AG09319 (cell line): ENCODE data around the gene TMEM247.
"Not testable (repeated sequence)": the region's sequence is repeated elsewhere in the genome, so short reads cannot be mapped to it uniquely, and the experiment has no call there.

ENCODE experiments used
- DNase-seq: peaks from one replicate; pipeline ENCODE4 v3.0.0-alpha.2; 2010; ENCODE audit warnings: low read depth; ENCODE audit errors: extremely low read depth
- CTCF ChIP-seq: IDR thresholded peaks from 2 replicates; pipeline ENCODE4 v1.5.1; 2011; ENCODE audit warnings: low read depth, mild to moderate bottlenecking, inconsistent platforms, low read length, moderate library complexity

Gene TMEM247

GRCh38 chr2:46469700-46470099 is 9.7 kb upstream of the TMEM247 start:
- DNase-seq, result no peak
- no peak for TF ChIP-seq CTCF

- no peak for DNase-seq
- no peak for TF ChIP-seq CTCF
These were observed 9.2 kb upstream of the TMEM247 start for GRCh38 chr2:46470114-46470628.

DNA sequence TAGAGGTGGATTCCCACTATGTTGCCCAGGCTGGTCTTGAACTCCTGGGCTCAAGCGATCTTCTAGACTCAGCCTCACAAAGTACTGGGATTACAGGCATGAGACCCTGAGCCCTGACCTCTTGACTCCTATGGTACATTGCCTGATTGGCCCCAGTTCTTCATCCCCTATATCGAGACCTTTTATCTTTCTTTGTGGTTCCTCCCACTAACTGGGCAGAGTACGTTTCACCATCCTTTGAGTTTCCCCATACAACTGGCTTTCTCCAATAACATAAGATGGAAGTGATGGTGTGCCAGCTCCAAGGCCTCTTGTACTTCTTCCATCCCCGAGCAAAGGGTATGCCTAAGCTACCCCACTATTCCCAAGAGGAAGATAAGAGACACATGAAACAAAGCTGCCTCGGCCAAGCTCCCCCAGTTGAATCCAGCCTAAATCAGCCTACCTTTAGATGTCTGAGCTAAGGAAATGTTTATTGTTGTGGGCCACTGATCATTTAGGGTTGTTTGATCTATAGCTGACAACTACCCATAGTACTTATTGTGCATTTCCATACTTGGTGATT is 8.3 kb upstream of the TMEM247 start:
- TF ChIP-seq CTCF, result no peak

DNA sequence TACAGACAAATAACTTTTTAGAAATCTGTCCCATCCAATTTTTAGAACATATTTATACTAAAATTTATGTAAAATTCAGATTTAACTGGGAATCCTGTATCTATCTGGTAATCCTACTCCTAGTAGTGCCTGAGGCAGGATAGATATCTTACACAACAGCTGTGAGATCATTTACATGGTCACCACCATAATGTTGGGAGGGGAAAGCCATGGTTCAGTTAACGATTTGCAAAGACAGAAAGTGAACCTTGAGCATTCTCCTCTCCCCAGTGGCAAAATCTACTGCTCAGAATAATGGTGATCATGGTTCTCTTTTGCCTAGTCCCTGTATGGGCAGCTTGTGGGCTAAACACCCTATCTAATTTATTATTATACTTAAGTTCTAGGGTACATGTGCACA is 7.7 kb upstream of the TMEM247 start:
- DNase-seq, result no peak
- TF ChIP-seq CTCF, result no peak

More for the DNA sequence above, 8.3 kb upstream of the TMEM247 start:
- DNase-seq, result no peak

DNA sequence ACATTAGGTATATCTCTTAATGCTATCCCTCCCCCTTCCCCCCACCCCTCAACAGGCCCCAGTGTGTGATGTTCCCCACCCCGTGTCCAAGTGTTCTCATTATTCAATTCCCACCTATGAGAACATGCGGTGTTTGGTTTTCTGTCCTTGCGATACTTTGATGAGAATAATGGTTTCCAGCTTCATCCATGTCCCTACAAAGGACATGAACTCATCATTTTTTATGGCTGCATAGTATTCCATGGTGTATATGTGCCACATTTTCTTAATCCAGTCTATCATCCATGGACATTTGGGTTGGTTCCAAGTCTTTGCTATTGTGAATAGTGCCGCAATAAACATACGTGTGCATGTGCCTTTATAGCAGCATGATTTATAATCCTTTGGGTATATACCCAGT is 7.2 kb upstream of the TMEM247 start:
- DNase-seq, result not testable (repeated sequence)

DNA sequence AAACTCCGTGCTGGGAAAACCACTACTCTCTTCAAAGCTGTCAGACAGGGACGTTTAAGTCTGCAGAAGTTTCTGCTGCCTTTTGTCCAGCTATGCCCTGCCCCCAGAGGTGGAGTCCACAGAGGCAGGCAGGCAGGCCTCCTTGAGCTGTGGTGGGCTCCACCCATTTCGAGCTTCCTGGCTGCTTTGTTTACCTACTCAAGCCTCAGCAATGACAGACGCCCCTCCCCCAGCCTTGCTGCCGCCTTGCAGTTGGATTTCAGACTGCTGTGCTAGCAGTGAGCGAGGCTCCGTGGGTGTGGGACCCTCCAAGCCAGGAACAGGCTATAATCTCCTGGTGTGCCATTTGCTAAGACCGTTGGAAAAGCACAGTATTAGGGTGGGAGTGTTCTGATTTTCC is 1.9 kb upstream of the TMEM247 start:
- DNase-seq, result not testable (repeated sequence)

DNA sequence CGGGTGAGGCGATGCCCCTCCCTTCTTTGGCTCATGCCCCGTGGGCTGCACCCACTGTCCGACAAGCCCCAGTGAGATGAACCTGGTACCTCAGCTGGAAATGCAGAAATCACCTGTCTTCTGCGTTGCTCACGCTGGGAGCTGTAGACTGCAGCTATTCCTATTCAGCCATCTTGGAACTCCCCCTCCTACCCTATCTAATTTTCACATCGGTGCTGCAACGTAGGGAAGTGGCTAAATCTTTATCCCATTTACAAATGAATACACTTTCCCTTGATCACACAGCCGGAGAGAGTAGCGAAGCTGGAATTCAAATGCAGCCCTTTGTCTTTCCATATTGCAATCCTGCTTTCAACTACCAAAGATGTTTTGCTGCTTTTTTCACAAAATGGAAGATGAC is 1.4 kb upstream of the TMEM247 start:
- TF ChIP-seq CTCF, result no peak

DNA sequence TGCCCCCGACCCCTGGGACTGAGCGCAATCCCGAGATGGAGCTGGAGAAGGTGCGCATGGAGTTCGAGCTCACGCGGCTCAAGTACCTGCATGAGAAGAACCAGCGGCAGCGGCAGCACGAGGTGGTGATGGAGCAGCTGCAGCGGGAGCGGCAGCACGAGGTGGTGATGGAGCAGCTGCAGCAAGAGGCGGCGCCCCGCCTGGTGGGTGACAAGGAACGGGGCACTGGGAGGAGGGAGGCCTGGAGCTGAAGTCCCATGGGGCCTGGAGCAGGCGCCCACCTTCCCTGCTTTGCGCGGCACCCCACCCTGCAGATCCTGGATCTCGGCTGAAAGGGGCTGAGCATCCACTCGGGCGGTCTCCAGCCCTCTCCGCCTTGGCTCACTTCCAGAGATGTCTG is 1.2 kb downstream of the TMEM247 start:
- TF ChIP-seq CTCF, result no peak
- no peak for DNase-seq

More for the DNA sequence above, 1.4 kb upstream of the TMEM247 start:
- no peak for DNase-seq
